GM12875 (cell line): ENCODE data around the gene TFDP1.

ENCODE experiments used
- H3K4me3 ChIP-seq: one replicate; pipeline ENCODE4 v1.5.1; 2011; ENCODE audit warnings: low read depth, low read length, control low read depth
- CTCF ChIP-seq: IDR thresholded peaks from 2 replicates; pipeline ENCODE4 v1.5.1; 2011; ENCODE audit warnings: low read depth, mild to moderate bottlenecking, control low read depth, inconsistent platforms, low read length, moderate library complexity, borderline replicate concordance; ENCODE audit not compliant: insufficient read depth

Gene TFDP1

GRCh38 chr13:113584205-113584869 lies at the start of gene TFDP1:
TSS of gene TFDP1 (plus strand) at chr13:113584753. CDS start at chr13:113585838, 1,085 bp downstream.
- H3K4me3 ChIP-seq = peak within 1 kb of the TSS; percentile 51
- no peak for TF ChIP-seq CTCF

- TF ChIP-seq CTCF = no peak
- H3K4me3 ChIP-seq = no peak overlapping the region
These were observed 49.2 kb upstream of the TFDP1 start for GRCh38 chr13:113535381-113535781.

GRCh38 chr13:113536461-113537110 lies 48.0 kb upstream of the TFDP1 start:
- no peak overlapping the region for H3K4me3 ChIP-seq
- TF ChIP-seq CTCF = no peak

- TF ChIP-seq CTCF = no peak
- no peak overlapping the region for H3K4me3 ChIP-seq
These were observed 47.3 kb upstream of the TFDP1 start for GRCh38 chr13:113537205-113537604.

GRCh38 chr13:113537909-113538688 lies 46.5 kb upstream of the TFDP1 start:
- no peak overlapping the region for H3K4me3 ChIP-seq
- TF ChIP-seq CTCF = no peak

- H3K4me3 ChIP-seq = no peak overlapping the region
- TF ChIP-seq CTCF = no peak
These were observed 45.9 kb upstream of the TFDP1 start for GRCh38 chr13:113538689-113539058.

- H3K4me3 ChIP-seq = no peak overlapping the region
- no peak for TF ChIP-seq CTCF
These were observed 45.4 kb upstream of the TFDP1 start for GRCh38 chr13:113539176-113539575.
